Nucleus accumbens (tissue), 56 donors: ENCODE measurements around the gene SLC16A8.

ENCODE experiments used
- DNase-seq, 56 donors: peaks; one replicate each; lab custom pipeline; 2025; lab: John Stamatoyannopoulos, UW

SLC16A8 gene

GRCh38 chr22:38114484-38115398 is 30.8 kb upstream of the SLC16A8 start:
- DNase-seq, result peak in 53 of 56 donors; percentile 17 to 90 (median 67)

GRCh38 chr22:38112381-38112780 is 28.4 kb upstream of the SLC16A8 start:
- no peak for DNase-seq

GRCh38 chr22:38111925-38112355 is 28.0 kb upstream of the SLC16A8 start:
- no peak for DNase-seq

GRCh38 chr22:38110863-38111852 is 27.2 kb upstream of the SLC16A8 start:
- no peak for DNase-seq

GRCh38 chr22:38110008-38110862 is 26.3 kb upstream of the SLC16A8 start, which contains the start of gene BAIAP2L2:
Gene BAIAP2L2, minus strand, starts transcription at chr22:38110684. Its CDS starts 159 bp downstream, at chr22:38110525.
- DNase-seq, result no peak

GRCh38 chr22:38109371-38110001 is 25.5 kb upstream of the SLC16A8 start:
- no peak for DNase-seq

GRCh38 chr22:38108561-38109319 is 24.8 kb upstream of the SLC16A8 start:
- no peak for DNase-seq

GRCh38 chr22:38107692-38108515 is 23.9 kb upstream of the SLC16A8 start:
- DNase-seq, result no peak

GRCh38 chr22:38106814-38107578 is 23.0 kb upstream of the SLC16A8 start:
- no peak for DNase-seq

- no peak for DNase-seq
These were observed 20.1 kb upstream of the SLC16A8 start for GRCh38 chr22:38104084-38104483.

- DNase-seq, result no peak
These were observed 19.7 kb upstream of the SLC16A8 start for GRCh38 chr22:38103641-38104040.

GRCh38 chr22:38098410-38099249 is 14.6 kb upstream of the SLC16A8 start:
- DNase-seq, result no peak

- DNase-seq, result no peak
These were observed 13.8 kb upstream of the SLC16A8 start for GRCh38 chr22:38097557-38098409.

- DNase-seq, result no peak
These were observed 13.1 kb upstream of the SLC16A8 start for GRCh38 chr22:38097058-38097457.

- no peak for DNase-seq
These were observed 5.5 kb upstream of the SLC16A8 start for GRCh38 chr22:38089474-38089851.
